AML-193 (cell line): ENCODE measurements around the gene UBA7.
A peak's percentile ranks its signal among the peaks of the same experiment; 100 is the strongest.
"Not testable (repeated sequence)": the region's sequence is repeated elsewhere in the genome, so short reads cannot be mapped to it uniquely, and the experiment has no call there.

Source experiments
- DNase-seq, 2 experiments: peaks; one replicate each; lab custom pipeline; 2025; lab: John Stamatoyannopoulos, UW

UBA7 gene

GRCh38 chr3:49813497-49814174 is at the start of gene UBA7:
Gene UBA7 (minus strand): TSS chr3:49813953. CDS start chr3:49813787, 166 bp downstream.
- peak; percentile 82 to 89 for DNase-seq

- no peak for DNase-seq
These were observed 46.0 kb upstream of the UBA7 start for GRCh38 chr3:49859576-49860305.

GRCh38 chr3:49856181-49857005 is 42.6 kb upstream of the UBA7 start, which contains the start of gene TRAIP:
Gene TRAIP (minus strand): TSS chr3:49856564. CDS start chr3:49856453, 111 bp downstream.
- peak; percentile 96 to 97 for DNase-seq

GRCh38 chr3:49855662-49856061 is 41.9 kb upstream of the UBA7 start:
- DNase-seq, result no peak

GRCh38 chr3:49845694-49846093 is 31.9 kb upstream of the UBA7 start:
- DNase-seq, result no peak

- DNase-seq, result no peak
These were observed 30.9 kb upstream of the UBA7 start for GRCh38 chr3:49844464-49845183.

GRCh38 chr3:49842843-49843517 is 29.2 kb upstream of the UBA7 start:
- DNase-seq, result no peak

- no peak for DNase-seq
These were observed 28.1 kb upstream of the UBA7 start for GRCh38 chr3:49841806-49842205.

- DNase-seq, result peak; percentile 19 to 29
These were observed 27.5 kb upstream of the UBA7 start for GRCh38 chr3:49841126-49841696.

- DNase-seq, result no peak
These were observed 26.6 kb upstream of the UBA7 start for GRCh38 chr3:49840388-49840787.

- peak; percentile 88 to 91 for DNase-seq
These were observed 25.5 kb upstream of the UBA7 start for GRCh38 chr3:49839193-49839809.

- DNase-seq, result no peak
These were observed 17.6 kb upstream of the UBA7 start for GRCh38 chr3:49831341-49831740.

GRCh38 chr3:49826016-49826415 is 12.3 kb upstream of the UBA7 start:
- DNase-seq, result no peak

- not testable (repeated sequence) for DNase-seq
These were observed 9.4 kb upstream of the UBA7 start for GRCh38 chr3:49823131-49823530.

GRCh38 chr3:49812916-49813496 is 747 bp downstream of the UBA7 start:
- no peak for DNase-seq

- no peak for DNase-seq
These were observed 6.2 kb downstream of the UBA7 start for GRCh38 chr3:49807431-49808114.

- no peak for DNase-seq
These were observed 6.9 kb downstream of the UBA7 start for GRCh38 chr3:49806850-49807249.

- DNase-seq, result peak; percentile 57 to 66
These were observed 7.7 kb downstream of the UBA7 start for GRCh38 chr3:49805897-49806701.

GRCh38 chr3:49805367-49805782 is 8.4 kb downstream of the UBA7 start:
- peak; percentile 69 to 74 for DNase-seq
